Panc1 (cell line): ENCODE data around the gene GZF1. TPM values are rescaled to one million over a fixed set of nuclear protein-coding genes. Genes with fewer than 3 reads are reported as not detected.

Experiments used
- ATAC-seq: fragments of 200-7000 bp; cut with Tn5 transposase; 2 replicates; pipeline ENCODE4 v1.9.1; 2020; ENCODE audit warnings: mild to moderate bottlenecking, moderate library complexity
- BruUV-seq: library from RNA; stranded (reverse); fragments of 400-500 nt; replicated peaks from 2 replicates; lab custom pipeline; 2021; lab: Mats Ljungman, UMichigan
- CTCF ChIA-PET: fragments of 300-600 bp; sonication (Branson Sonifier 250); formaldehyde crosslinking; loops from one replicate; lab custom pipeline; 2022; ENCODE audit warnings: antibody characterized with exemption; lab: Charles Lee
- POLR2A ChIA-PET: fragments of 300-600 bp; sonication (Branson Sonifier 250); formaldehyde crosslinking; loops from one replicate; lab custom pipeline; 2022; ENCODE audit warnings: antibody characterized with exemption; lab: Charles Lee
- DNase-seq: peaks from one replicate; pipeline ENCODE4 v3.0.0-alpha.2; 2010; ENCODE audit warnings: low read depth, low spot score
- H3K27ac ChIP-seq: 2 replicates; pipeline ENCODE4 v1.5.1; 2011; ENCODE audit warnings: mild to moderate bottlenecking, low read length, inconsistent platforms
- H3K27me3 ChIP-seq: fragments of 200-500 bp; sonication (Bioruptor generic); 2 replicates; pipeline ENCODE4 v1.6.0; 2014; ENCODE audit warnings: low read length, inconsistent platforms; ENCODE audit not compliant: control insufficient read depth, insufficient read depth
- H3K36me3 ChIP-seq: fragments of 200-500 bp; sonication (Bioruptor generic); 2 replicates; pipeline ENCODE4 v1.5.1; 2014; ENCODE audit warnings: inconsistent platforms, mild to moderate bottlenecking, low read length, moderate library complexity; ENCODE audit not compliant: control insufficient read depth, insufficient read depth
- H3K4me1 ChIP-seq: 2 replicates; pipeline ENCODE4 v1.5.1; 2011; ENCODE audit warnings: inconsistent platforms, mild to moderate bottlenecking, low read length, moderate library complexity; ENCODE audit not compliant: control insufficient read depth, insufficient read depth
- H3K4me3 ChIP-seq, 2 experiments: 2 replicates each; pipeline ENCODE4 v1.5.1; 2011 to 2012; ENCODE audit warnings: low read depth in 2 of 2, low read length in 2 of 2, mild to moderate bottlenecking in 2 of 2, inconsistent platforms in 1 of 2, moderate library complexity in 1 of 2
- H3K9me3 ChIP-seq: fragments of 200-500 bp; sonication (Bioruptor generic); 2 replicates; pipeline ENCODE4 v1.5.1; 2014; ENCODE audit warnings: low read depth, mild to moderate bottlenecking, inconsistent platforms, low read length, moderate library complexity; ENCODE audit not compliant: control insufficient read depth, insufficient read depth
- CTCF ChIP-seq: fragments of 450-650 bp; IDR thresholded peaks from 2 replicates; pipeline ENCODE4 v1.5.1; 2017; ENCODE audit warnings: mild to moderate bottlenecking
- POLR2AphosphoS5 ChIP-seq: IDR thresholded peaks from 2 replicates; pipeline ENCODE4 v1.6.1; 2012; ENCODE audit warnings: mild to moderate bottlenecking, low read depth, low read length, moderate library complexity
- REST ChIP-seq, 2 experiments: IDR thresholded peaks; 2 replicates each; pipeline ENCODE4 v1.6.1; 2011 to 2012; ENCODE audit warnings: low read depth in 2 of 2, control low read depth in 1 of 2, low read length in 1 of 2, mild to moderate bottlenecking in 1 of 2, moderate library complexity in 1 of 2; ENCODE audit not compliant: insufficient read depth in 1 of 2
- SIN3A ChIP-seq: IDR thresholded peaks from 2 replicates; pipeline ENCODE4 v1.6.1; 2012; ENCODE audit warnings: low read depth, mild to moderate bottlenecking, low read length, moderate library complexity, borderline replicate concordance; ENCODE audit not compliant: insufficient read depth
- TCF7L2 ChIP-seq: IDR thresholded peaks from 2 replicates; pipeline ENCODE4 v1.6.1; 2011; ENCODE audit warnings: mild to moderate bottlenecking, low read depth, low read length, inconsistent platforms
- in situ Hi-C: cut with HindIII; loops from 2 replicates; pipeline ENCODE4 v1.10.0; 2016; ENCODE audit warnings: low sequenced_read_pairs, low pct_unique_long_range_greater_than_20kb
- intact Hi-C: fragments of 100-400 bp; cut with micrococcal nuclease; formaldehyde crosslinking; loops from one replicate; pipeline ENCODE4 v1.10.0; 2022; ENCODE audit not compliant: unreplicated experiment
- total RNA-seq: library from RNA; stranded (reverse); gene quantifications from one replicate; pipeline ENCODE4 v1.2.1, GENCODE V29; 2021; ENCODE audit not compliant: unreplicated experiment

The GZF1 gene
- total RNA-seq, 1 experiment from 2014 or later: 18.0 TPM

- H3K9me3 ChIP-seq: no peaks in the 10 kb centered on the region
- no peak for TF ChIP-seq SIN3A
- TF ChIP-seq TCF7L2: no peak
- no peak for TF ChIP-seq POLR2AphosphoS5
- TF ChIP-seq CTCF: no peak
- no peak for TF ChIP-seq REST (IDR thresholded peaks at IDR 0.05; ENCODE audit: insufficient read depth in 1 of 2, low read depth in 2 of 2, low read length in 1 of 2)
- in situ Hi-C loops: no loop called here
- H3K27me3 ChIP-seq: no peaks in the 10 kb centered on the region
- H3K4me3 ChIP-seq: no peak overlapping the region
- peaks cover 35% of the 10 kb centered on the region for H3K36me3 ChIP-seq
- H3K27ac ChIP-seq: 0 out of 2 replicates have a peak overlapping the region, but pooled peaks have one; percentile 12
- CTCF ChIA-PET: no interaction called here
- peaks cover 24% of the 10 kb centered on the region for H3K4me1 ChIP-seq
- DNase-seq (no peak), ATAC-seq (no peak)
- POLR2A ChIA-PET: no interaction called here
- BruUV-seq: no TSS peak
- intact Hi-C loops: no loop called here
Observed at GRCh38 chr20:23367770-23368169, 5.8 kb downstream of the GZF1 start.

GRCh38 chr20:23368316-23369071 is 6.5 kb downstream of the GZF1 start:
- TF ChIP-seq TCF7L2 (no peak), REST (IDR thresholded peaks at IDR 0.05; ENCODE audit: insufficient read depth in 1 of 2, low read depth in 2 of 2, low read length in 1 of 2) (no peak), POLR2AphosphoS5 (no peak), CTCF (no peak), SIN3A (no peak)
- ATAC-seq (no peak), DNase-seq (no peak)
- POLR2A ChIA-PET: no interaction called here
- Histone ChIP-seq H3K9me3 (no peaks in the 10 kb centered on the region), H3K27ac (no peak overlapping the region), H3K4me1 (peaks cover 20% of the 10 kb centered on the region), H3K4me3 (no peak overlapping the region), H3K27me3 (no peaks in the 10 kb centered on the region), H3K36me3 (peaks cover 35% of the 10 kb centered on the region)
- CTCF ChIA-PET: no interaction called here
- intact Hi-C loops: no loop called here
- in situ Hi-C loops: no loop called here
- BruUV-seq: no TSS peak
